Daoy (cell line): ENCODE data around the gene RNF17. TPM values are rescaled to one million over a fixed set of nuclear protein-coding genes. Genes with fewer than 3 reads are reported as not detected.
"Not testable (repeated sequence)": the region's sequence is repeated elsewhere in the genome, so short reads cannot be mapped to it uniquely, and the experiment has no call there.

Experiments used
- DNase-seq: peaks from one replicate; pipeline ENCODE4 v3.0.0-alpha.2; 2015; ENCODE audit warnings: low read depth
- total RNA-seq: library from RNA; depleted of rRNA; stranded (reverse); fragments of >200 nt; shearing (Covaris generic); gene quantifications from 2 replicates; pipeline ENCODE4 v1.2.3, GENCODE V29; 2014

RNF17 gene
- total RNA-seq, 1 experiment from 2014 or later, result not detected

DNA sequence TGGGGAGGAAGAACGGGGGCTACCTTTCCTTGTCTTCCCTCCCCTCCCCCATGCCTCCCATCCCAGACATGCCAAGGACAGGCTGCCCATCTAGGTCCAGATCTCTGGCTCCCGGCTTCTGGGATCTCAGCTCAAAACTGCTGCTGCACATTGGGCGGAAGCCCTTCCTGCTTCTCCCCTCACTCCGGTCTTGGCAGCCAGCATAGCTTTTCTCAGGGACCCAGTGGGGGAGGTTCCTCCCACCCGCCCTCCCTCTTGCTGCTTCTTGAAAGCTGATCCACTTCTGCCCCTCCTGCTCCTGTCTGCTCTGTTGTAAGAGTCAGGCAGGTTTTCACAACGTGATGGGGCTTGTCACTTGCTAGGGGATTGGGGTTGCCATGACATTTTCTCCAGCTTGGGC lies 21.7 kb upstream of the RNF17 start:
- no peak for DNase-seq

DNA sequence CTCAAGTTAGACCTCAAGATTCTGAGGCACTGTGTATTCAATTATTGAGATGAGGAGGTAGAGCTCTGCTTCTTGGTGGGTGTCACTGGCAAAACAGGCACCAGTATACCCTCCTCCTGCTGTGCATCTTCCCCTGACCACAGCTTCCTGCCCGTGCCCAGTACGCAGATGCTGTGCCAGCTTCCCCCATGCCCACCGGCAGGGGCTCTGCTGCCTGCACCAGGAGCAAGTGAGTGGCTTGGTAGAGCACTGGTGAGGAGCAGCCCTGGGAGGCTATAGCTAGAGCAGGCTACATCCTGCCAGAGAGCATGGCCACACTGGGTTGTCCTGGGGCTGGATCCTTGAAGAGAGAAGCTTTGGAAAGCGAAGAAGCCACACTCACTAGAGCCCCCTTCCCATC lies 21.0 kb upstream of the RNF17 start:
- DNase-seq, result no peak

- DNase-seq, result no peak
These were observed 19.7 kb upstream of the RNF17 start for GRCh38 chr13:24744247-24744646.

DNA sequence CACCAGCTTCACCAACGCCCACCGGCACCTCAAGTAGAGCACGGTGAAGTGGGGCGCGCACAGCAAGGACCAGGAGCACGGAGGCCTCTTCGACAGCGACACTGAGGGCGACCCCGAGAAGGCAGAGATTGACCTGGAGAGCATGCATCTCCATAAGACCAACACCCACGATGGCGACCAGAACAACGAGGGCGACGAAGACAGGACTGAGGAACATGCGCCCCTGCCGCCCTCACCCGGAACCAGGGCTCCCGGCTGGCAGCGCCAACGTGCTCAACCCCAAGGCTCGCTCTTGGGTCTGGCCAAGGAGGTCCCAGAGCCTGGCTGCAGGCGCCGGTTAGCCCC lies 18.5 kb upstream of the RNF17 start:
- no peak for DNase-seq

GRCh38 chr13:24745861-24746617 lies 17.9 kb upstream of the RNF17 start:
- DNase-seq, result no peak

DNA sequence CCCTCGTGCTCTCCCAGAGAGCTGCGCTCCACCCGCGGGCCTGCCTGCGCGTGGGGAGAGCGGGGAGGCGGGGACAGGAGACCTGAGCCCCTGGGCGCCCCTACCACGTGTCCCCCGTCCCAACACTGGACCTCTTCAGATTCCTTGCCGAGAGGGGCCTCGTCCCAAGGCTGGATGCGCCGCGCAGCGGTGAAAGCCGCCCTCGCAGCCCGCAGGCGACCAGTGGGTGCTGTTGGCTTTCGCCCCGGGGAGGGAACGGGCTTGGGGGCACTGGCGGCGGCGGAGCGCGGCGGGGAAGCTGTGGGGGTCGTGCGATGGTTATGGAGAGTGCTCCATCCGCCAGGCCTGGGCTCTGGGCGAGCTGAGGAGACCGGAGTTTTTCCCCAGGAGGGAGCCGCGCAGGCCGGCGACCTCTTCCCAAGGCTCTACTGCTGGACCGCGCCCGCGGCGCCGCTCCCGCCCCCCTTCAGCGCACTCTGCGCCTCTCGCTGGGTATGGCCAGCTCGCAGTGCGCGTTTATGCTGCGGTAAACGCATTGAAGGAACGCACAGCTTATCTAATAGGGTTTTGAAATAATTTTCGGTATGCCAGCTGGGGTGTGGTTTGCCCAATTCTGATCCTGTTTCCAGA lies 17.2 kb upstream of the RNF17 start:
- peak; percentile 45 for DNase-seq

GRCh38 chr13:24747248-24748060 lies 16.5 kb upstream of the RNF17 start:
- peak; percentile 45 for DNase-seq

- no peak for DNase-seq
These were observed 15.9 kb upstream of the RNF17 start for GRCh38 chr13:24748061-24748400.

DNA sequence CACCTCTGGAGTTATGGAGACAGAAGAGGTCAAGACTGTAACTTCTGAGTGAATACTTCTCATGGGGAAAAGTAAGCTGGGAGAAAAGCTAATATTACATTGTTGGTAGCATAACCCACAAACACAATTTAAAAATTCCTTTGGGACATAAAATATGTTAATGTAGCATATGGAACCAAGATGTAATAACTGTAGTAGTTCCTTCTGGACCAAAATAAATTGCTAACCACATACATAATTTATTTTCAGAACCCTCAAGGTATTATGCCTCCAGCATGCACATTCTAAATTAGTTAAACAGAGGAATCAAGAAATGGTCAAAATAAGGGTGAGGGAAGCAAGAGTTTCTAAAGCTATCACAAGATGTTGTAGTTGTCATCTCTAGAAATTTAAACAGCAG lies 4.8 kb upstream of the RNF17 start:
- DNase-seq, result no peak

GRCh38 chr13:24764276-24764630 lies 284 bp downstream of the RNF17 start:
- DNase-seq, result no peak

- DNase-seq, result no peak
These were observed 13.2 kb downstream of the RNF17 start for GRCh38 chr13:24777171-24777570.

DNA sequence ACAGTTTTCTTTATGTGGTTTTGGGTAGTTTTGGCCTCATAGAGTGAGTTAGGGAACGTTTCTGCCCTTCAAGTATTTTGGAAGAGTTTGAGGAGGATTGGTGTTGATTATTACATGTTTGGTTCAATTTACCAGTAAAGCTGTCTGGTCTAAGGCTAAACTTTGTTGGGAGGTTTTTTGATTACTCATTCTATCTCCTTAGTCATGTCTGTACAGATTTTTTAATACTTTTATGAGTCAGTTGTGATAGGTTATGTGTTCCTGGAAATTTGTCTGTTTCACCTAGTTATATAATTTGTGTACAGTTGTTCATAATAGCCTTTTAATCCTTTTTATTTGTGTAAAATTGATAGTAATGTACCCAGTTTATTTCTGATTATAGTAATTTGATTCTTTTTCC lies 20.4 kb downstream of the RNF17 start:
- DNase-seq, result no peak

DNA sequence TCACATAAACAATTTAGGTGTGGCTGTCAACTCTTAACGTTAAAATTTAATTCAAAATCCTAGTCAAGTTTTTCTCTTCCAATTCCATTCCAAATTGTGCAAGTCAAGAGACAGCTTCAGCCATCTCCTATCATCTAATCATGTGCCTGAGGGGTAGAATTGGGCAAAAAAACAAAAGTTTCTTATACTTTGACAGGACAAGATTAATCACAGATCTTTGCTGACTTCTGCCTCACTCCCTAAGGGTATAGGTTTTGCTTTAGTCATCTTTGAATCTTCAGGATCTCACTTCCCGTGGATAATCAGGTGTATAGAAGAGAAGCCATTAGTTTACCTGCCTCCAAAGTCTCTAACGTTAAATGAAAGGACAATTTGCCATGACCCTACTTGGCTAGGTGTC lies 24.6 kb downstream of the RNF17 start:
- DNase-seq, result no peak

GRCh38 chr13:24802074-24802473 lies 38.1 kb downstream of the RNF17 start:
- DNase-seq, result peak; percentile 64

DNA sequence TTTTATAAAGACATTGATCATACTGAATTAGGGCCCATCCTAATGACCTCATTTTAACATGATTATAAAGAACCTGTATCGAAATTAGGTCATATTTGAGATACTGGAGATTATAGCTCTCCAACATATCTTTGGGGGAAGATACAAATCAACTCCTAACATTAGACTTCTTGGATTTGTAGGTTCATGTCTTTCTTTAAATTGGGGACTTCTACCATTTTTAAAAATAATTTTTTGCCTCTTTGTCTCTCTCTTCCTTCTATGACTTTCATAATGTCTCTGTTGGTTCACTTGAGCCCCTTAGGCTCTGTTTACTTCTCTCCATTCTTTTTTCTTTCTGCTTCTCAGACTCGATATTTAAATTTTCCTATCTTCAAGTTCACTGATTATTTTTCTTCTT lies 57.2 kb downstream of the RNF17 start:
- DNase-seq, result no peak

- no peak for DNase-seq
These were observed 58.7 kb downstream of the RNF17 start for GRCh38 chr13:24822640-24823039.

GRCh38 chr13:24823122-24823710 lies 59.2 kb downstream of the RNF17 start:
- not testable (repeated sequence) for DNase-seq

DNA sequence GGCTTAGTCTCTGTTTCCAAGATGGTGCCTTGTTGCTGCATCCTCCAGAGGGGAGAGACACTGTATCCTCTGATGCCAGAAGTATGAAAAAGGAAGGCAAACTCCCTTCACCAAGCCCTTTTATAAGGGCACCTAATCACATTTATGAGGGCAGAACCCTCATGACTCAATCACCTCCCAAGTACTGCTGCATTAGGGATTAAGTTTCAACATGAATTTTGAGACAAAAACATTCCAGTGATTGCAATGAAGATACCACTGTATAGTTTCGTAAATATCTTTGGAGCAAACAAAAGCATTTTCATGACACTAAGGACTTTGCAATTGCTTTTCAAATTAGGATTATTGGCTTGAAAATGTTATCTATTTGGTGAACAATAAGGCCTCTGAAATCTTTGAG lies 63.8 kb downstream of the RNF17 start:
- peak; percentile 3 for DNase-seq

DNA sequence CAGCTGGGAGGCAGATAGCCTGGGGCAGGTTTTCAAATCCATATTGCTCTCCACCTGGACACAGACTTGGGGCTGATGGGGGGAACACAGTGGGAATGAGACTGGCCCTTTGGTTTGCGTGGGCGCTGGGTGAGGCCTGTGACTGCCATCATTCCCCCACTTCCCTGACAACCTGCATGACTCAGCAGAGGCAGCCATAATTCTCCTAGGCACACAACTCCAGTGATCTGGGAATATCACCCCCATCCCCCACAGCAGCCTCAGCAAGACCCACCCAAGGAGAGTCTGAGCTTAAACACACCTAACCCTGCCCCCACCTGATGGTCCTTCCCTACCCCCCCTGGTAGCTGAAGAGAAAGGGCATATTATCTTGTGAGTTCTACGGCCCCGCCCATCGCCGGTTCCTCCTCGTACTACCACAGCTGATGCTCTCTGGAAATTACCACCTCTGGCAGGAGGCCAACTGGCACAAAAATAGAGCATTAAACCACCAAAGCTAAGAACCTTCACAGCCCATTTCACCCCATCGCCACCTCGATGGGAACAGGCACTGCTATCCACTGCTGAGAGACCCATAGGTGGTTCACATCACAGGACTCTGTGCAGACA lies 71.0 kb downstream of the RNF17 start:
- DNase-seq, result peak; percentile 13

DNA sequence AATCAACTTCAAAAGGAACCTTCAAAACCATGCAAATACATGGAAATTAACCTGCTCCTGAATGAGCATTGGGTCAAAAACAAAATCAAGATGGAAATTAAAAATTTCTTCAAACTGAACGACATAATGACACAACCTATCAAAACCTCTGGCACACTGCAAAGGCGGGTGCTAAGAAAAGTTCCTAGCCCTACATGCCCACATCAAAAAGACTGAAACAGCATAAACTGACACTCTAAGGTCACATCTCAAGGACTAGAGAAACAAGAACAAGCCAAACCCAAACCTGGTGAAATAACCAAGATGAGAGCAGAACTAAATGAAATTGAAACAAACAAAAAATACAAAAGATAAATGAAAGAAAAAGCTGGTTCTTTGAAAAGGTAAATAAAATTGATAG lies 73.6 kb downstream of the RNF17 start:
- not testable (repeated sequence) for DNase-seq

DNA sequence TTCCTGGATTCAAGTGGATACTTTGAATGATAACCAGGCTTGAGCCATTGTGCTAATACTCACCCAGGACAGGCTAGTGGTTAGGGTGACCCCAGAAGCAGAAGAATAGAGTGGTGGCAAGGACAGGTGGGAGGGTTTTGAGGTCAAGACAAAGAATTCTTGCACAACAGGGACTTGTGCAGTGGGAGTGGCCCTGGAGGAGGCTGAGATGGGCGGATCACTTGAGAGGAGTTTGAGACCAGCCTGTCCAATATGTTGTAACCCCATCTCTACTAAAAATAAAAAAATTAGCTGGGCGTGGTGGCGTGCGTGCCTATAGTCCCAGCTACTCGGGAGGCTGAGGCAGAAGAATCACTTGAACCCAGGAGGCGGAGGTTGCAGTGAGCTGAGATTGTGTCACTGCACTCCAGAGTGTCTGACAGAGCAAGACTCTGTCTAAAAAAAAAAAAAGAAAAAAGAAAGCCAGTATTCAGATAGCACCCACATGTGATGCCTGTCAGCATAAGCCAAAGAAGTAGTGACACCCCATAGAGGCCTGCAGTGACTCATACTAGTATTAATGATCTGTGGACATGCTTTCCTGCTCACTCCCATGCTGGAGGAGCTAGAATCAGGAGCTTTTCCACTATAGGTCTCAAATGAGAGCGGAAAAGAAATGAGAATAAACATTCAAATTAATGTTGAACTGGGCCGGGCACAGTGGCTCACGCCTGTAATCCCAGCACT lies 78.7 kb downstream of the RNF17 start:
- peak; percentile 30 for DNase-seq

- no peak for DNase-seq
These were observed 87.6 kb downstream of the RNF17 start for GRCh38 chr13:24851546-24851945.
